Astrocyte (in vitro differentiated cells and primary cell): ENCODE data around the gene BIRC6. TPM values are rescaled to one million over a fixed set of nuclear protein-coding genes. Genes with fewer than 3 reads are reported as not detected.
"Not testable (repeated sequence)": the region's sequence is repeated elsewhere in the genome, so short reads cannot be mapped to it uniquely, and the experiment has no call there.

Experiments
- DNase-seq: peaks from one replicate; pipeline ENCODE4 v3.0.0-alpha.2; 2010; ENCODE audit warnings: low read depth
- FAIRE-seq: peaks from 2 replicates; lab custom pipeline; 2011; peaks lifted over from hg19 to GRCh38; lab: Jason Lieb, UNC
- H2AFZ ChIP-seq: 2 replicates; pipeline ENCODE4 v1.6.0; 2012; ENCODE audit warnings: low read depth, low read length, inconsistent platforms
- H3K27ac ChIP-seq: 2 replicates; pipeline ENCODE4 v1.5.1; 2011; ENCODE audit warnings: low read depth, low read length, inconsistent platforms
- H3K27me3 ChIP-seq: 2 replicates; pipeline ENCODE4 v1.6.0; 2011; ENCODE audit warnings: low read length, inconsistent platforms; ENCODE audit not compliant: insufficient read depth
- H3K36me3 ChIP-seq: 2 replicates; pipeline ENCODE4 v1.5.1; 2011; ENCODE audit warnings: low read length, inconsistent platforms; ENCODE audit not compliant: insufficient read depth
- H3K4me1 ChIP-seq: 2 replicates; pipeline ENCODE4 v1.5.1; 2011; ENCODE audit warnings: low read length, inconsistent platforms; ENCODE audit not compliant: insufficient read depth
- H3K4me2 ChIP-seq: 2 replicates; pipeline ENCODE4 v1.6.0; 2012; ENCODE audit warnings: low read length, inconsistent platforms
- H3K4me3 ChIP-seq: 2 replicates; pipeline ENCODE4 v1.5.1; 2011; ENCODE audit warnings: low read depth, mild to moderate bottlenecking, low read length, inconsistent platforms; ENCODE audit not compliant: insufficient read depth
- H3K79me2 ChIP-seq: 2 replicates; pipeline ENCODE4 v1.6.0; 2012; ENCODE audit warnings: mild to moderate bottlenecking, low read length, inconsistent platforms; ENCODE audit not compliant: insufficient read depth
- H3K9ac ChIP-seq: 2 replicates; pipeline ENCODE4 v1.6.0; 2012; ENCODE audit warnings: mild to moderate bottlenecking, low read length, inconsistent platforms
- H3K9me3 ChIP-seq: 2 replicates; pipeline ENCODE4 v1.5.1; 2012; ENCODE audit warnings: low read depth, mild to moderate bottlenecking, low read length, inconsistent platforms; ENCODE audit not compliant: insufficient read depth
- H4K20me1 ChIP-seq: 2 replicates; pipeline ENCODE4 v1.6.0; 2012; ENCODE audit warnings: low read length, inconsistent platforms; ENCODE audit not compliant: insufficient read depth
- H3K27ac Mint-ChIP-seq: one replicate; pipeline ENCODE4 v1.8.0; 2021; ENCODE audit warnings: mild to moderate bottlenecking, mixed read lengths; ENCODE audit not compliant: unreplicated experiment
- H3K27me3 Mint-ChIP-seq: one replicate; pipeline ENCODE4 v1.8.0; 2021; ENCODE audit warnings: low read depth, mixed read lengths; ENCODE audit not compliant: unreplicated experiment
- H3K36me3 Mint-ChIP-seq: one replicate; pipeline ENCODE4 v1.8.0; 2021; ENCODE audit warnings: low read depth, mixed read lengths; ENCODE audit not compliant: unreplicated experiment
- H3K4me1 Mint-ChIP-seq: one replicate; pipeline ENCODE4 v1.8.0; 2021; ENCODE audit warnings: low read depth, mixed read lengths; ENCODE audit not compliant: unreplicated experiment
- H3K4me3 Mint-ChIP-seq: one replicate; pipeline ENCODE4 v1.8.0; 2021; ENCODE audit warnings: mild to moderate bottlenecking, moderate library complexity, mixed read lengths; ENCODE audit not compliant: unreplicated experiment
- H3K9me3 Mint-ChIP-seq: one replicate; pipeline ENCODE4 v1.8.0; 2021; ENCODE audit warnings: mild to moderate bottlenecking, mixed read lengths; ENCODE audit not compliant: unreplicated experiment
- CTCF ChIP-seq: IDR thresholded peaks from 2 replicates; pipeline ENCODE4 v1.5.1; 2011; ENCODE audit warnings: low read depth, mild to moderate bottlenecking, inconsistent platforms, low read length, moderate library complexity; ENCODE audit not compliant: insufficient read depth
- EZH2 ChIP-seq: IDR thresholded peaks from 2 replicates; pipeline ENCODE4 v1.6.1; 2012; ENCODE audit warnings: mild to moderate bottlenecking, low read length, inconsistent platforms; ENCODE audit not compliant: insufficient read depth
- total RNA-seq: library from RNA; stranded (reverse); gene quantifications from 2 replicates; pipeline ENCODE4 v1.2.1, GENCODE V29; 2021

The BIRC6 gene
- total RNA-seq, 1 donor from 2014 or later: 86.1 TPM

- Histone ChIP-seq H2AFZ (no peak overlapping the region), H4K20me1 (peaks cover 48% of the 10 kb centered on the region), H3K36me3 (no peaks in the 10 kb centered on the region), H3K4me3 (peak overlapping the region; percentile 91), H3K27me3 (no peaks in the 10 kb centered on the region), H3K79me2 (peaks cover 61% of the 10 kb centered on the region), H3K9me3 (no peaks in the 10 kb centered on the region), H3K27ac (peak overlapping the region; percentile 90), H3K4me1 (peaks cover 7% of the 10 kb centered on the region), H3K4me2 (peak overlapping the region; percentile 90), H3K9ac (peak overlapping the region; percentile 98)
- Mint-ChIP-seq H3K27me3 (no peaks in the 10 kb centered on the region), H3K4me3 (peak overlapping the region; percentile 92), H3K4me1 (peaks cover 22% of the 10 kb centered on the region), H3K27ac (peak overlapping the region; percentile 27), H3K9me3 (no peaks in the 10 kb centered on the region), H3K36me3 (peaks cover 2% of the 10 kb centered on the region)
- DNase-seq (peak; percentile 34), FAIRE-seq (no peak)
- TF ChIP-seq CTCF (no peak), EZH2 (no peak)
Observed at GRCh38 chr2:32358111-32358482, 1.3 kb downstream of the BIRC6 start.

- Mint-ChIP-seq H3K4me3 (no peak overlapping the region), H3K27ac (no peak overlapping the region), H3K27me3 (no peaks in the 10 kb centered on the region), H3K4me1 (peaks cover 20% of the 10 kb centered on the region), H3K36me3 (peaks cover 2% of the 10 kb centered on the region), H3K9me3 (no peaks in the 10 kb centered on the region)
- Histone ChIP-seq H3K27ac (no peak overlapping the region), H2AFZ (no peak overlapping the region), H3K4me1 (peaks cover 7% of the 10 kb centered on the region), H3K9ac (no peak overlapping the region), H3K9me3 (no peaks in the 10 kb centered on the region), H3K79me2 (peaks cover 84% of the 10 kb centered on the region), H3K36me3 (no peaks in the 10 kb centered on the region), H4K20me1 (peaks cover 70% of the 10 kb centered on the region), H3K4me2 (no peak overlapping the region), H3K4me3 (no peak overlapping the region), H3K27me3 (no peaks in the 10 kb centered on the region)
- TF ChIP-seq EZH2: no peak
- TF ChIP-seq CTCF: no peak
- DNase-seq: peak; percentile 56
- FAIRE-seq: no peak
Observed at GRCh38 chr2:32360416-32360815, 3.6 kb downstream of the BIRC6 start.

- not testable (repeated sequence) for FAIRE-seq, H3K4me3 Mint-ChIP-seq, H3K9me3 ChIP-seq, DNase-seq, H3K27ac Mint-ChIP-seq, H3K9ac ChIP-seq, H3K27me3 ChIP-seq, H3K36me3 ChIP-seq, H3K4me1 ChIP-seq, H2AFZ ChIP-seq, H3K27ac ChIP-seq, H3K9me3 Mint-ChIP-seq, H3K36me3 Mint-ChIP-seq, H3K4me3 ChIP-seq, H3K4me2 ChIP-seq, H3K27me3 Mint-ChIP-seq
- peaks cover 94% of the 10 kb centered on the region for H4K20me1 ChIP-seq
- H3K79me2 ChIP-seq: peaks cover 100% of the 10 kb centered on the region
- H3K4me1 Mint-ChIP-seq: peaks cover 22% of the 10 kb centered on the region
Observed at GRCh38 chr2:32362997-32363396, 6.2 kb downstream of the BIRC6 start.
